GM19239 (cell line): Measurements from ENCODE around the gene C22orf31.

ENCODE experiments used
- DNase-seq: peaks from one replicate; pipeline ENCODE4 v3.0.0; 2011; ENCODE audit warnings: low spot score; ENCODE audit not compliant: insufficient read length
- FAIRE-seq: peaks from 2 replicates; lab custom pipeline; 2011; peaks lifted over from hg19 to GRCh38; lab: Jason Lieb, UNC

The C22orf31 gene

DNA sequence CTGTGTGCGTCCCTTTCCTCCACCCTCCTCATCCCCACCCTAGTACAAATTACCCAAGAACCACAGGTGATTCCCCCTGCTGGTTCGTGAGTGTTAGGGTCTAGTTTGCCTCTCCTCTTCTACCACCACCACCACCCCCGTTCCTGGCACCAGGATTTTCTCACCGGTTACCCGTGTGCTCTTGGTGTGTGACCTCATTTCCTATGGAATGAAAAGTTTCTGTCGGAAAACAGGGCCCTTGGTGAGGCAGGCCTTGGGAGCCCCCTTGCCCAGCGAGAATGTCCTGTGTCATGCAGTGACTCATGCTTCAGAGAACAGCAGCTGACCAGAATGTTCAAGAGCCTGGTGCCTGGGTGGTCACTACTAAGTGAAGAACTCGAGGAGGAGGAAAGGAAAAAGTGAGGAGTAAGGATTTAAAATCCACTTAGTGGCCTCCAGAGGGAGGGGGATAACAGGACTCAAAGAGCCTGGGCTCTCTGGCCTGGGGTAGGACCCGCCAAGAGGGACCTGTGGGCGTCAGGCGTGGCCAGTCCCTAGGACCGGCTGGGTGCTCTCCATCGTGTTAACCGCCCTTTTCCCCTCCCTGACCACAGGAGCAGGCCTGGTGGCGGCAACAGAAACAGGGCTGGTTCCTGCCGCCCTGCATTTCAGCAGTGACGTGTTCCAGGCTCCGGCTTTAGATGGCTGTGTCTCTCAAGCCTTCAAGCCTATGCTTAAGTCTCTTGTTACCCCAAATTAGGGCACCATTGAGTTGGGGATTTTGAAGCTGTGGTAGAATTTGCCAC lies 30.2 kb downstream of the C22orf31 start:
- DNase-seq (no peak), FAIRE-seq (no peak)

DNA sequence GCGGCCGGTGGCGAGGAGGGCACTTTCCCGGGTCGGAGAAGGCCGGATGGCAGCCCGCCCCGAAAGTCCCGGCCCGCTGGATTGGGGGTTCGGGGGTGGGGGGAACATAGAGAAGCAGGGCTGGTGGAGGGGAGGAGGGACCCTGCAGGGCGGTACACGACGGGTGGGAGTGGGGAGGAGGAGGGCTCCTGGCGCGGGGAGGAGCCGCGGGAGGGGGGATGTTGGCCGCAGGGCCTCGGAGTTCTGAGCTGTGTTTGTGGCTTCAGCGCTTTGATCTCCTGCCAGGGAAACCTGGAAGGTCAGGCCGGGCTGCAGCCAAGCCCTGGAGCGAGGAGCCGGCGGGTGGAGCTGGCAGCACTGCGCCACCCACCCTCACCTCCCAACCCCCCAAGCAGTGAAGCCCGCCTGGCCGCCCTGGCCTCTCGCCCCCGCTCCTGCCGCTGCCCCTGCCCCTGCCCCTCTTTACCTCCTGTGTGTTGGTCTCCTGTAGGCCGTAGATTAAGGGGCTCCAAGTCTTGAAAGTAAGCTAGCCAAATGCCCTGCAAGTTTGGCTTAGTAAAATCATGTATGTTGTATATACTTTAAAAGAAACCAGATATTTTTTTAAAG lies 30.9 kb downstream of the C22orf31 start:
- DNase-seq: no peak
- FAIRE-seq: no peak

DNA sequence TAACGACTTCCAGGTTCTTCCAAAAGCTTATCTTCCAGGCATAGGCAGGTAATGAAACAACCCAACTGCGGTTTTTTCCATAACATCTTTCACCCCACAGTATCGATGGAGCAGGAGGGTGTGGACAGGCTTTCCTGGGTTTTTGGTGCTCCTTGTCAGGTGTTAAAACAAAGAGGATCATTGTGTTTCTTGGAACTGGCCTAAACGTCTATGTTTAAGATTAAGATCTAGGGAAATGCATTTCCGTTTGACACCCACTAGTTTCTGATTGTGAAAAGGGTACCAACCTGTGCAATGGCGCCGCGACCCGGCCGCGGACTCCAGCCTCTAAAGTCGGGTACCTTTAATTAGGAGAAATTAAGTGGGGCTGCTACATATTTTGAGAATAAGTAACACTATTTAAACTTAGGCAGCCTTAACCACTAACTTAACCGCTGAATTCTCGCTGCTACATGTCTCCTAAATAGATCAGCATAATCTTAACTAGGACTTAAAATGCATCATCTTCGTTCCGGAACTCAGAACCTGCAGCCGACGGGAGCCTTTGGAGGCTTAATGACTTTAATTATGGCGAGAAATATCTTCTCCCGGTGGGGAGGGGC lies 31.5 kb downstream of the C22orf31 start:
- DNase-seq (no peak), FAIRE-seq (no peak)

DNA sequence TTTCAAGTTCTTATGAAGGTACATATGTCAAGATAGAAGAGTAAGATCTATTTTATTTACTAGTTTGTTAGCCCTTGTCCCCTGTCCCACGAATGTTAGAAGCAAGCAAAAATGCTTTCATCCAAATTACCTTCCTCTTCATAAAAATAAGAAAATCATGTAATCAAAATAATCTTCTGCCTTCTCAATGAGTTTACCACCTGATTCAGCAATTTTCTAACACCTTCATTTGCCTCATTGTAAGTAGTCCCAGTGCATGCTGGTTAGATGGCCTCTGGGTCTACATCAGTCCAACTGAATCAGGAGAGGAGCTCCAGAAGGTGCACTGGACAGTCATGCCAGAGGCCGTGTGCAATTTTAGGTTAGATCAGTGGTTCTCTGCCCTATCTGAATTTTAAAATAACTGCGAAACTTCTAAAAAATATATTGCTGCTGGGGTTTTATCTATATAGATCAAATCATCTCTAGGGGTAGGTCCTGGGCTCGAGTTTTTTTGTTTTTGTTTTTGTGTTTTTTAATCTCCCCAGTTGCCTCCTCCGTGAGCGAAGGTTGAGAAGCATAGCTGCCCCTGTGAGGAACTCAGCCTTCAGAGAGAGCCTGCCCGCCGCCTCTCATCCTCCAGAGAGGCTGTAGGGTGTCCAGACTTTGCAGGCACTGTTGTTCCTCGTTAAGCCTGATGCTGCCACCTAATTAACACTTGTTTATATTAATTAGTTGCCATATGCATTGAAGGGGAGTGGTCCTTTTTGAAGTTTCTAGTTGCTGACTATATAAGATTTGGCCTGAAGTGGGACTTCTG lies 32.2 kb downstream of the C22orf31 start:
- FAIRE-seq: no peak

DNA sequence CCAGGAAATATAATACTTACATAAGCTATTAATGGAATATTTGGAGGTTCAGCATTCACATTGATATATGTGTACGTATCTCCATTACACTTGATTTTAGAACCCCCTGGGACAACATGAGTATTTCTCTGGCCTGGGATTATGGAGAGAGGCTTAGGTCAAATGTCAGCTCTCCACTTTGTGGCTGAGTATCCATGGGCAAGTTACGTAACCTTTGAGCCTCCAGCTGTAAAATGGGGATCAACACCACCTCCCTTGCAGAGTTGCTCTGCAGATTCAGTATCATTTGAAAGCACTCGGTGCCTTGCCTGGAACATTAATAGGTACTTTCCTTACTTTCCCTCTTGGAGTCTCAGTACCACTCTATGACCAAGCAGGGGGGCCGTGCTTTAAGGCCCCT lies 33.2 kb downstream of the C22orf31 start:
- no peak for FAIRE-seq
- no peak for DNase-seq

More for the DNA sequence above, 32.2 kb downstream of the C22orf31 start:
- DNase-seq: no peak

DNA sequence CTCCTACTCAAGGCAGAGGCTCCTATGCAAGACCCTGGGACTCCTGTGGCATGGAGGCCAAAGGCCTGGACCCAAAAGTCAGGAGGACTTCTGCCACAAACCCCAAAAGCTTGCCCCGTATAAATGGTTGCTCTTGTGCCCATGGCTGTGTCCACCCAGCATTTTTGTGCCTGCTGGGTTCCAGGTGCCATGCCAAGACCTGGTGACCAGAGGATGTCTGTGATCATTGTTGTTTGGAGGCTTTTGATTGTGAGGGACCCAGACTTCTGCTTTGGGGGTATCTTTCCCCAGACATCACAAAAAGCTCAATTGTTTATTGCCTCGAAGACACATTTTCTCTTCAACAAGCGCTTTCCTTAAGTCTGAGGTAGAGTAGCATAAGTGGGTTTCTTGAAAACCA lies 35.1 kb downstream of the C22orf31 start:
- no peak for DNase-seq
- FAIRE-seq: no peak

DNA sequence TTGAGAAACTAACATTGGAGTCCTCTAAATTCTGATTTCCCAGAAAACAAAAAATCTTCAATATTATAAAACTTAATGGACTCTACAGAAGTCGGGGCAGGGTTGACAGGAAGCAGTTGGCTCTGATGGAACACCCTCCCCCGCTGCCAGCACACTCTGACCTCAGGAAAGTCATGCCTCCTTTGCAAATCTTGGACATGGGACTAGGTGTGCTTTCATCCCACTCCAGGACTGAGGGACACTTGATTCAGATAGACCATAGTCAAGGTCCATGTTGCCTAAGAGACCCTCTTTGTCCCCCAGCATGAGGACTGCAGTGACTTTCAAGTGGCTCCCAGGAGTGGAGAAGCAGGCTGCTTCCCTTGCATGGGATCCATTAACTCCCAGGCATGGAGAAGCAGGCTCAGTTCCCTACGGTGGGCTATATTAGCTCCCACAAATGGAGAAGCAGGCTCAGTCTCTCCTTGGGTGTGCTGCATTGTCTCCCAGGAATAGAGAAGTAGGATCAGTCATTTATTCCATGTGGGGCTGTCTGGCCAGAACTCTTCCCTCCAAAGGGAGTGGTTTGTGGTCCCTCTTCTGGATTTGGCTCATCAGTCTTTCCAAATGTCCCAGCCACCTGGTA lies 38.3 kb downstream of the C22orf31 start:
- DNase-seq (no peak), FAIRE-seq (no peak)

DNA sequence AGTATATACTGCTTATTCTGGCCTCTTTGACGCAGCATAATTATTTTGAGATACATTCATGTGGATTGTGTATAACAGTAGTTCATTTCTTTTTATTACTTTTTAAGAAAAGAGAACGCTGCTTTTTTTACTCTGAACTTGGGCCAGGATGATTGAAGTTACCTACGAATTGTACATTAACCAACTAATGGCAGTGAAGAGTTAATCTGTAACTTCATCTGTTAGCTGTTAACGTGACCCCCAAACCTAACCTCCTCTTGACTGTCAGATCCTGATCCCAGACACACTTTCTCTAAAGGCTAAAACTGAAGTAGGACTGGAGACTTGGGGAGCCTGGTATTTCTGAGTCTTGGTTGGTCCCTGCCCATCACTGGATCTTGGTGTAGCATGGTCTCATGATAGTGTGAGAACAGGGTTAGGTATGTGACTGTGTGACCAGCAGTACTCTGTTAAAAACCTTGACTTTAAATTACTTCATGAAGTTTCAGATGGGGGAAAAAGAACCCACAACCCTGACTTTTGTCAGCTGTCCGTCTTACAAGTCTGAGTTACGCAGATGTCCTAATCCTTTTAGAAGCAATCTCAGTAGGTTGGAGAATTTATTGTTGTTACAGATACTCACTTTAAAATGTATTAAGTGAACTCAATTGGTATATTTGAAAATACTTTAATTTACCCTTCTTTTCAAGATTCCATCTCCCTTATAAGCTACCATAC lies 39.4 kb downstream of the C22orf31 start:
- DNase-seq: no peak
- peak; percentile 80 for FAIRE-seq

DNA sequence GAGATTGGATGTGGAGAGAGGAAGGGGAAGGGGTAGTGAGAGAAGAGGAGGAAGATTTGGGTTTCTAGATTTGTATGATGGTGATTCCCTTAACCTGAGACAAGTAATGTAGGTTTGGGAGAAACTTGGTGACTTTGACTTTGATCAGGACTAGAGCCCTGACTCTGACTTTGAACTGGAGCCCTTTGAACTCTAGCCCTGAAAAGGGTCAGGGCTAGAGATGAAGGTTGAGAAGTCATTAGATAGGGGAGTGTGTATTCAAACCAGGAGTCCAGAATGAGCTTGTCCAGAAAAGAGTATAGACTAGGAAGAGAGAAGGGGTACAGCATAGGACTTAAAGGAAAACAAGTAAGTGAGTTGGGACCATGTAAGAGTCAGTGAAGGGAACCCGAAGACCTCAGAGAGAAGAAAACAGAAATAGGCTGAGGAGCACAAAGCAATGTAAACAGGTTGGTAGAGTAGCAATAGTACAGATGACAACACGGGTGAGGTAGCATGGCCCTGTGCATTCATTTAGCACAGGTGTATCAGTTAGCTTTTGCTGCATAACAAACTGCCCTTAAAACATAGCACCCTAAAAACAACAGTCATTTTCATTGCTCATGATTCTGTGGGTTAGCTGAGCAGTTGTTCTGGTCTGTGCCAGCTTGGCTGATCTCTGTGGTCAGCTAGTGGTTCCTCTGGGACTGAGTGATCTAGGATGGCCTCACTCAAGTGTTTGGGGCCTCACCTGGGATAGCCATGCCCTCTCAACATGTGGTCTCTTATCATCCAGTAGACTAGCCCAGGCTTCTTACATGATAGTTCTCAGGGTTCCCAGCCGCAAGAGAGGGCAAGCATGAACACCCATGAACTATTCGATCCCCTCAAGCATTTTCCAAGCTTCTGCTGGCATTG lies 43.1 kb downstream of the C22orf31 start:
- DNase-seq: no peak
- no peak for FAIRE-seq

DNA sequence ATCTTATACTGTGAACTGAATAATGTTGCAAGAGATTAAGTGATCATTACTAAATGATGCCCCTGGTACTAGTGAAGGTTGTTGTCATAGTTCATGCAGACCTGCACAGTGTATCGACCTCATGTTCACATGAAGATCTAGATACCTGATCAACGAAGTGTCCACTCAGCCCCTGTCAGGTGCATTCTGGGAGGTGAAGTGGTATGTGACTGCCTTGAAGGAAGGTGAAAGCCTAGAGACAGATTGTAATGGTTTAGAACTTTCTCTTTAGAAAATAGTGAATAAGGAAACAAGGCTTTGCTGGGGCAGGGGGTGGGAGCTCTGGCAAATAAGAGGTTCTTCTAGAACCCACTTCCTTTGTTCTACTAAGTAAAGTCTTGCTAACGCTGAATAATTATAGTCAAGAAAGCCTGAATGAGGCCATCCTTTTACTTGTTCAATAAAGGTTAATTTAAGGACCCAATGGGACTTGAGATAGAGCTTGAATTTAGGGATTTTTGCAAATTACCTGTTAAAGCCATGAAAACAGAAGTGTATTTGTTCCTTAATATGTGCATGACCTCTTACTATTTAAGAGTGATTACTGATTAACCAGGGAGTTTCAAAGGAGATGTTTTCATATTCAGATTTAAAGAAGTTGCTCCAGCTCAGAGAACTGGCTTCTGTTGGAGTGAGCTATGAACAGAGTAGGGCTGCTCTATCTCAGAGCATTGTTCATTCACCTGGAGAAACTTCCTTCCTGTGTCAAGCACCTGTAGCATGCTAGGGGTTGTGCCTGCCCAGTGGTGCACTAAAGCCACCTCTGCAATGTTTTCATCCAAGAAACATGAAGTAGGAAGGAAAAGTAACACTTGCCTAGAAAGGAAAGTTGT lies 45.3 kb downstream of the C22orf31 start:
- peak; percentile 89 for FAIRE-seq
- DNase-seq: no peak

DNA sequence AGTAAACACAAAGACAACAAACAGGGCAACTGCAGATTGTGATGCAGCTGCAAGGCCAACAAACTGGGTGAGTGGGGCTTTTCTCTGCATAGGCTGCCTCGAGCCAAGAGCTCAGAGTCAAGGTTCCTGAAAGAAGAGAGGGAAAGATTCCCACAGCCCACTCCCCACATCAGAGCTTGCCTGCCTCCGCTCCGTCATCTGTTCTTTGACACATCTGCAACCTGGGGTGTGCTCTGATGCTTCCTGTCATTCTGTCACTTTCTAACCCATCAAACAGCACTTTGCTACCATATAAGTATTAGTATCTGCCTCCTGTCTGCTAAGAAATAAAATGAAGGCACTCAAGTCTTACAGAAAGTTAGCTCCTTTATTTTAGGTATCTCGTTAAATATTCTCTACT lies 46.9 kb downstream of the C22orf31 start:
- DNase-seq (no peak), FAIRE-seq (no peak)

DNA sequence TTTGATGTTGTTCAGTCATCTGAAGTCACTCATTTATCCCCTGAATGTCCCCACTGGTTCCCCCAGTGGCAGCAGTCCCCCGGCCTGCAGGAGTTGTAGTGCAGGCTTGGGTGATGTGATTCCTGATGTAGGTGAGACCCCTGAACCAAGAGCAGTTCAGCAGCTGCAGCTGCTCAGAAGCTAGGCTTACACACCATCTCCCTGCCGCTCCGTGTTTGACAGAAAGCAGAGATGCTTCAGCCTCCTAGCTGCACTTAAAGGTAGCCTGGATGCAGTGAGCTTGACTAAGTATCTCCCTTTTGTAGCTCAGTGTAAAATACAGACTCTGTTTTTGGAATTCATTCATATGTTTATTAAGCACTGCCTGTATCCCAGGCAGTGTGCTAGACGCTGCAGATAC lies 47.3 kb downstream of the C22orf31 start:
- no peak for FAIRE-seq
- no peak for DNase-seq

DNA sequence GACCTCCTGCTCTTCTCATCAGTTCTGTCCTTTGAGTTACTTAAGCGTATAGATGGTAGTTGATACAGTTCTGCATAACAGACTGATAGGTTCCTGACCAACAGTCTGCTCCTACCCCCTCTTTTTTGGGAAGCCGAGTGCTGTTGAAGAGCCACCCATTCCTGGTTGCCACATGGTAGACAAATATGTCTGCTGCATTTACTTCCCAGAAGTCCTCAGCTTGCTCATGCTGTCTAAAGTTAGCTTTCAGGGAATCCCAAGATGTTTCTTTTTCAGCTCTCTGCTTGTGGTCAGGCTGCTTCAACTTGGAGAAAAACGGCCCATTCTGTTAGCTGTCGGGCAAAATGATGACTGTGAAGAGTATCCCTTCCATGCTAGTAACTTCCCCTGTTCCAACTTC lies 48.7 kb downstream of the C22orf31 start:
- no peak for FAIRE-seq
- no peak for DNase-seq

DNA sequence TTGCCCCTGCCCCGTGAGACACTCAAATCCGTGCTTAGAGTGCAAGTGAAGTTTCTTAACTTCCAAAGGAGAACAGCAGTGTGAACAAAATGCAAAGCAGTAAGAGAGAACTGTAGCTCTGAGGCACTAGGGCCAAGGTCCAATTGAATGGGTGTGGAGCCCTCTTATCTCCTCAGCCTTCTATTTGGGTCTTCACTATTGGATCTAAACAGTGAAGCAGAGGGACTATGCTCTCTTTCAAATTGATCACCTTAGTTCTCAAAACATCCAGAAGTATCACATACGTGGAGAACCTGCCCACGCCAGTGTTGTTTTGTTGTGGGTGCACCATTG lies 49.6 kb downstream of the C22orf31 start:
- no peak for DNase-seq
- no peak for FAIRE-seq

DNA sequence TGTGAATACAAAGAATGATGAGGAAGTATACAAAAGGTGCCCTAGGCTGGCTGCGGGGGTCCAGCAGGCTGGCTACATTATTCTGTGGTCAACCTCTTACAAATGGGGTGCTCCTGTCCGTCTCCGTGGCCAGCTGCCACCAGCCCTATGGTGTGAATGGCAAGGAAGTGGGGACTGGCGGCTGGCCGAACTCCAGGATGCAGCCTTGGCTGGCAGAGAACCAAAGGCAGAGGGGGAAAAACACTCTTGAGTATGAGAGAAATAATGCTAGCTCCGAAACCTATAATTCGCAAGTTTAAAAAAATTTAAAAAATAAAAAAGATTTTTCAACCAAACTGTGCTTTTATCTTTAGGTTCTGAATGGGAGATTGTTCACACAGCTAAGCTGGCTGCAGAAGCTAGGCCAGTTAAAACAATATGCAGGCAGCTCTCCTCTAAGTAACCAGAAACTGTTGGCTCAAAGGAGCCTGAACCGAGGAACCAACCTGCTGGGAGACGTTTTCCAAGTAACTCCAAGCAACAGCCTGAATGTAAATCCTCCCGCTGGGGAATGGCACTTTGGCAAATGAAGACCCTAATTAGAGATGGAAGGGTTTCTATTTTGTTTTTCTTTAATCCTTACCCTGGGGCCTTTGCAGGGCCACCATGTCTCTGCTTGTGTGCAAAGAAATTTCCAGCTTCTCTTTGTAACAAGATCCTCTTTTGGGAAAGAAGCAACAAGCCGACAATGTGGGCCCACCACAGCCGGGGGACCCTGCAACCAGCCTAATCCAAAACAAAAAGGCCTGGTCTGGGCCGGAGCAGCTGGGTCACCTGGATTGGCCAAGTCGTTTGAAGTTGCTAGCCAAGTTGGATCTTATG lies 50.2 kb downstream of the C22orf31 start:
- FAIRE-seq: no peak
- DNase-seq: no peak

DNA sequence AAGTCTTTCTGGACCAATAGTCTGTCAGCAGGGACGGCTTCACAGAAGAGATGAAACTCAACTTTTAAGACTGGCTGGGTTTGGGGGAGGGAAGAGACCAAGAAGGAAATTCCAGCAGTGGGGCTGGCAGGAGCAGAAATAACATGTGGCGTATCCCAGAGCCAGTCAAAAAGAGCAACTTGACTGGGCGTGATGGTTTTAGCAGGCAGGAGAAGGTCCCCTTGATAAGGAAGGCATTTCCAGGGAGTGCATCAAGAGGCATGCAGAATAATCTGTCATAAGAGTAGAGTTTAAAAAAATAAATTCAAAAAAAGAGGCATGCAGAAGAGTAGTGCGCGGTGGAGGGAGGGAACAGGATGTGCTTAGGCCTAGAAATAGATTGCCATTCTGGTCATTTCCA lies 52.5 kb downstream of the C22orf31 start:
- DNase-seq (no peak), FAIRE-seq (no peak)
